PFSK-1 (cell line): ENCODE results near the gene ARL10.

Experiments
- FOXP2 ChIP-seq: optimal IDR thresholded peaks from 2 replicates; pipeline ENCODE3; 2011; ENCODE audit warnings: borderline replicate concordance, control low read depth, inconsistent platforms; ENCODE audit not compliant: insufficient read depth; ENCODE audit errors: extremely low read length, extremely low read depth
- POLR2AphosphoS5 ChIP-seq: IDR thresholded peaks from 2 replicates; pipeline ENCODE4 v1.6.1; 2012; ENCODE audit warnings: low read depth, mild to moderate bottlenecking, control low read depth, low read length, moderate library complexity
- REST ChIP-seq, 2 experiments: IDR thresholded peaks; 2 replicates each; pipeline versions ENCODE4 v1.6.1 to v1.8.0; 2011 to 2012; ENCODE audit warnings: low read depth in 2 of 2, low read length in 2 of 2, control low read depth in 1 of 2, inconsistent platforms in 1 of 2, mild to moderate bottlenecking in 1 of 2, moderate library complexity in 1 of 2; ENCODE audit not compliant: insufficient read depth in 1 of 2
- SIN3A ChIP-seq: IDR thresholded peaks from 2 replicates; pipeline ENCODE4 v1.6.1; 2012; ENCODE audit warnings: mild to moderate bottlenecking, low read length, moderate library complexity, borderline replicate concordance; ENCODE audit not compliant: insufficient read depth
- TAF1 ChIP-seq: IDR thresholded peaks from 2 replicates; pipeline ENCODE4 v1.6.1; 2012; ENCODE audit warnings: low read length, control low read depth, borderline replicate concordance; ENCODE audit not compliant: insufficient read depth

ARL10 gene

GRCh38 chr5:176353533-176353932 is 11.8 kb upstream of the ARL10 start:
- no peak for TF ChIP-seq TAF1
- no peak for TF ChIP-seq FOXP2
- no peak for TF ChIP-seq REST (IDR thresholded peaks at IDR 0.05; ENCODE audit: insufficient read depth in 1 of 2, low read depth in 2 of 2, low read length in 2 of 2)
- TF ChIP-seq POLR2AphosphoS5: no peak
- TF ChIP-seq SIN3A: no peak

GRCh38 chr5:176355400-176356178 is 9.7 kb upstream of the ARL10 start:
- no peak for TF ChIP-seq FOXP2
- TF ChIP-seq POLR2AphosphoS5: no peak
- TF ChIP-seq TAF1: no peak
- no peak for TF ChIP-seq SIN3A
- no peak for TF ChIP-seq REST (IDR thresholded peaks at IDR 0.05; ENCODE audit: insufficient read depth in 1 of 2, low read depth in 2 of 2, low read length in 2 of 2)

- no peak for TF ChIP-seq REST (IDR thresholded peaks at IDR 0.05; ENCODE audit: insufficient read depth in 1 of 2, low read depth in 2 of 2, low read length in 2 of 2)
- no peak for TF ChIP-seq POLR2AphosphoS5
- no peak for TF ChIP-seq TAF1
- no peak for TF ChIP-seq SIN3A
- no peak for TF ChIP-seq FOXP2
Measured at GRCh38 chr5:176356179-176356566, 9.1 kb upstream of the ARL10 start.

GRCh38 chr5:176359658-176360057 is 5.6 kb upstream of the ARL10 start:
- TF ChIP-seq TAF1 (no peak), SIN3A (no peak), POLR2AphosphoS5 (no peak), FOXP2 (no peak), REST (IDR thresholded peaks at IDR 0.05; ENCODE audit: insufficient read depth in 1 of 2, low read depth in 2 of 2, low read length in 2 of 2) (no peak)
